Endometrial microvascular endothelial cells (primary cell): ENCODE measurements around the gene IRX1. TPM values are rescaled to one million over a fixed set of nuclear protein-coding genes. Genes with fewer than 3 reads are reported as not detected.

Experiments
- in situ Hi-C: cut with HindIII; loops from 2 replicates; pipeline ENCODE4 v1.10.0; 2017; ENCODE audit warnings: low sequenced_read_pairs, low pct_unique_long_range_greater_than_20kb; ENCODE audit errors: inconsistent ontology term
- total RNA-seq: library from RNA; depleted of rRNA; stranded (reverse); fragments of >200 nt; gene quantifications from one replicate; pipeline ENCODE4 v1.2.3, GENCODE V29; 2015; ENCODE audit errors: inconsistent ontology term

Gene IRX1
- total RNA-seq, 1 donor from 2014 or later, result not detected

DNA sequence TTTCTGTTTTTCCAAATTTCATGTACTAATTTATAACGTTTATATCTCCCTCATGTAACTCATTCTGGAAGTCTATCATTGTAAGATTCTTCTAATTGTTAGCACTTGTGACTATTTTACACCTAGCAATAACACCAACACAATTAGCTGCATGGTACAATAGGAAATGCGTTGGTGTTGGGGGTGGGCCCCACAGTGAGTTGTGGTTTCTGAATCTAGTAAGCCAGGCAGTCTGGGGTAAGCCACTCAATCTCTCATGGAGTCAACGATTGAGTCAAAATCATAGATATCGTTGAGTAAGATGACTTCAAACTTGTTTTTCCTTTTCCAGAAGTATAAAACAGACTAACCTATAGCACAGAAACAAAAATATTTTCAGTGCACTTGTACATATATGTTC is 30.0 kb downstream of the IRX1 start:
- in situ Hi-C loops, result no loop called here

DNA sequence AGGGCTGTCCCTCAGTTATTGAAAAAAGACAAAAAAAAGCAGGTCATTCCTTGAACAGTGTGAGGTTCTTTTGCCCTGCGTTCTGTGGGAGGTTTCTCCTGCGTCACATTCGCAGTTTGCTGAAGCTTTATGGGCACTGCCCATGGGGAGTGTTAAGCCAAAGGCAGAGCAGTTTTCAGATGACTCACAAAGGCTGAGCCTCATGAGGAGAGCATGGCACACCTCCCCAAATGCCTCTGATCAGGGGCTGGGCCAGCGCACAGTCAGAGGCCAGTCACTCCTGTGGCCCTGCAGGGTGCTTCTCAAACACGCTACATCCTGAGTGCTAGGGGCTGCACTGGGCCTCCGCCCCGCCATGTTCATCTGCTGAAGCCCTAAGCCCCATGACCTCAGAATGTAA is 38.4 kb downstream of the IRX1 start:
- in situ Hi-C loops, result no loop called here

DNA sequence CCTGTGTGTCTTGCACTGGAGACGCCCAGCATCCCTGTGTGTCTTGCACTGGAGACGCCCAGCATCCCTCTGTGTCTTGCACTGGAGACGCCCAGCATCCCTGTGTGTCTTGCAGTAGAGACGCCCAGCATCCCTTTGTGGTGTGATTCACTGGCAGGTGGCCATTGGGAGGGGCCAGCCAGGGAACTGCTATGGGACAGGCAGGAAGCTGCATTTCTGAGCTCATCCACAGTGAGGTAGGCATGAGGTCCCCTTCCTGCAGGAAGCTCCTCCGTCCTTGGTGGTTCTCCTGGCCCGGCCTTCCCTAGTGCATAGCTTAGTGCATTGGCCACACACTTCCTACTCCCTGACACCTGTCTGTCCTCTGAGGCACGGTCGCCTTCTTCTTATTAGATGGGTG is 43.5 kb downstream of the IRX1 start:
- in situ Hi-C loops, result no loop called here

GRCh38 chr5:3642231-3642630 is 46.6 kb downstream of the IRX1 start:
- in situ Hi-C loops, result no loop called here

GRCh38 chr5:3650320-3650719 is 54.7 kb downstream of the IRX1 start:
- in situ Hi-C loops, result no loop called here

GRCh38 chr5:3650868-3651267 is 55.2 kb downstream of the IRX1 start:
- in situ Hi-C loops, result no loop called here
